ENCODE data around the gene KIZ. TPM values are rescaled to one million over a fixed set of nuclear protein-coding genes. Genes with fewer than 3 reads are reported as not detected.

The KIZ gene
- total and polyA plus RNA-seq, 2 donors: 18.7 to 24.7 TPM

- no peaks in the 10 kb centered on the region for H3K27me3 ChIP-seq (ENCODE audit: control insufficient read depth in 2 of 2, insufficient read depth in 1 of 2, low read length in 1 of 2)
- H3K4me1 ChIP-seq (ENCODE audit: control insufficient read depth in 2 of 2, insufficient read depth in 2 of 2, low read length in 2 of 2): no peaks in the 10 kb centered on the region
These were observed 139.6 kb downstream of the KIZ start for GRCh38 chr20:21265261-21266190.

GRCh38 chr20:21266191-21266536 is 140.3 kb downstream of the KIZ start:
- Histone ChIP-seq H3K4me3 (ENCODE audit: low read length in 2 of 2) (no peak overlapping the region), H3K9me3 (ENCODE audit: control insufficient read depth in 2 of 2, insufficient read depth in 1 of 2, low read length in 1 of 2) (peaks cover 0 to 4% of the 10 kb centered on the region in 2 donors), H3K4me1 (ENCODE audit: control insufficient read depth in 2 of 2, insufficient read depth in 2 of 2, low read length in 2 of 2) (no peaks in the 10 kb centered on the region), H3K36me3 (ENCODE audit: control insufficient read depth in 2 of 2, insufficient read depth in 2 of 2, low read length in 1 of 2) (no peaks in the 10 kb centered on the region), H3K27ac (ENCODE audit: low read depth in 1 of 2, low read length in 1 of 2) (no peak overlapping the region), H3K27me3 (ENCODE audit: control insufficient read depth in 2 of 2, insufficient read depth in 1 of 2, low read length in 1 of 2) (no peaks in the 10 kb centered on the region)
- no peak for DNase-seq (ENCODE audit: low read depth in 6 of 9, low spot score in 9 of 9)
- 97% methylated on average over 5 of the region's 5 CpGs for WGBS

More at GRCh38 chr20:21265261-21266190, 139.6 kb downstream of the KIZ start:
- no peak overlapping the region for H3K27ac ChIP-seq (ENCODE audit: low read depth in 1 of 2, low read length in 1 of 2)
- DNase-seq (ENCODE audit: low read depth in 6 of 9, low spot score in 9 of 9): no peak
- H3K4me3 ChIP-seq (ENCODE audit: low read length in 2 of 2): no peak overlapping the region
- 88% methylated on average over 15 of the region's 15 CpGs for WGBS
- peaks cover 0 to 4% of the 10 kb centered on the region in 2 donors for H3K9me3 ChIP-seq (ENCODE audit: control insufficient read depth in 2 of 2, insufficient read depth in 1 of 2, low read length in 1 of 2)
- no peaks in the 10 kb centered on the region for H3K36me3 ChIP-seq (ENCODE audit: control insufficient read depth in 2 of 2, insufficient read depth in 2 of 2, low read length in 1 of 2)

DNA sequence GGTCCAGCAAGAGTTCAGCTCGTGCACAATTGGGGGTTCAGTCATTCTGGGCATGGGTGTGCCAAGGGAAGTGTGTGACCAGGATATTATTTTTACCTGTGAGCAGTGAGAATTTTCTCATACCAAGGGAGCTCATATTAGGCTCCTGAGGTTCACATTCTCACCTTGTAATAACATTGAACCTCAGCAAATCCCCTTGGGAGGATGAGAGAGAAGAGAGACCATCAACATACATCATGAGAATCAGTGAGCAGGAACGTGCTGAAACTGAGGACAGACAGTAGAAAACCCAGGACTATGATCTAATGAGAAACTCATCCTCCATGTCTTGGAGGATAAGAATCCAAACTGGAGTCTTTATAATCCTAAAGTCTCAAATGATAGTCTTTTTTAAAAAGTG is 143.9 kb downstream of the KIZ start:
- no peak overlapping the region for H3K27ac ChIP-seq (ENCODE audit: low read depth in 1 of 2, low read length in 1 of 2)
- DNase-seq (ENCODE audit: low read depth in 6 of 9, low spot score in 9 of 9): no peak
- H3K9me3 ChIP-seq (ENCODE audit: control insufficient read depth in 2 of 2, insufficient read depth in 1 of 2, low read length in 1 of 2): peaks cover 0 to 4% of the 10 kb centered on the region in 2 donors
- no peaks in the 10 kb centered on the region for H3K27me3 ChIP-seq (ENCODE audit: control insufficient read depth in 2 of 2, insufficient read depth in 1 of 2, low read length in 1 of 2)
- no peaks in the 10 kb centered on the region for H3K4me1 ChIP-seq (ENCODE audit: control insufficient read depth in 2 of 2, insufficient read depth in 2 of 2, low read length in 2 of 2)
- 63% methylated on average over 2 of the region's 2 CpGs for WGBS
- H3K4me3 ChIP-seq (ENCODE audit: low read length in 2 of 2): no peak overlapping the region
- H3K36me3 ChIP-seq (ENCODE audit: control insufficient read depth in 2 of 2, insufficient read depth in 2 of 2, low read length in 1 of 2): no peaks in the 10 kb centered on the region

DNA sequence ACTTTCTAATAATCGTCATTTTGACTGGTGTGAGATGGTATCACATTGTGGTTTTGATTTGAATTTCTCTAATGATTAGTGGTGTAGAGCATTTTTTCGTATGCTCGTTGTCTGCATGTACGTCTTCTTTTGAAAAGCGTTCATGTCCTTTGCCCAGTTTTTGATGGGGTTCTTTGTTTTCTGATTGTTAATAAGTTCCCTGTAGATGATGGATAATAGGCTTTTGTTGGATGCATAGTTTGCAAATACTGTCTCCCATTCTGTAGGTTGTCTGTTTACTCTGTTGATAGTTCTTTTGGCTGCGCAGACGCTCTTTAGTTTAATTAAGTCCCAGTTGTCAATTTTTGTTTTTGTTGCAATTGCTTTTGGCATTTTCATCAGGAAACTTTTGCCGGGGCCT is 144.9 kb downstream of the KIZ start:
- Histone ChIP-seq H3K4me1 (ENCODE audit: control insufficient read depth in 2 of 2, insufficient read depth in 2 of 2, low read length in 2 of 2) (no peaks in the 10 kb centered on the region), H3K36me3 (ENCODE audit: control insufficient read depth in 2 of 2, insufficient read depth in 2 of 2, low read length in 1 of 2) (no peaks in the 10 kb centered on the region), H3K27ac (ENCODE audit: low read depth in 1 of 2, low read length in 1 of 2) (no peak overlapping the region), H3K27me3 (ENCODE audit: control insufficient read depth in 2 of 2, insufficient read depth in 1 of 2, low read length in 1 of 2) (no peaks in the 10 kb centered on the region), H3K9me3 (ENCODE audit: control insufficient read depth in 2 of 2, insufficient read depth in 1 of 2, low read length in 1 of 2) (peaks cover 0 to 4% of the 10 kb centered on the region in 2 donors), H3K4me3 (ENCODE audit: low read length in 2 of 2) (no peak overlapping the region)
- no peak for DNase-seq (ENCODE audit: low read depth in 6 of 9, low spot score in 9 of 9)
- 95% methylated on average over 8 of the region's 8 CpGs for WGBS

DNA sequence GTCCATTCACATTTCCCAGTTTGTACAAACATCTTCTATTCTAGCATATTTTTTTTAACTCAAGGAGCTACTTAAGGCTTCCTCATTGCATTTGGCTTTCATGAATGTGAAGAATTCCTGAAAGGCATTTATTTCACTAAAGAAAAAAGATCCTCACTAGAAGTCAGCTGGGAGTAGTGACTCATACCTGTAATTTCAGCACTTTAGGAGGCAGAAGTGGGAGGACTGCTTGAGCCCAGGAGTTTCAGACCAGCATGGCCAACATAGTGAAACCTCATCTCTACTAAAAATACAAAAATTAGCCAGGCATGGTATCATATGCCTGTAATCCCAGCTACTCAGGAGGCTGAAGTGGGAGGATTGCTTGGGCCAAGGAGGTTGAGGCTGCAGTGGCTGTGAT is 146.4 kb downstream of the KIZ start:
- DNase-seq (ENCODE audit: low read depth in 6 of 9, low spot score in 9 of 9): no peak
- no peaks in the 10 kb centered on the region for H3K4me1 ChIP-seq (ENCODE audit: control insufficient read depth in 2 of 2, insufficient read depth in 2 of 2, low read length in 2 of 2)
- no peaks in the 10 kb centered on the region for H3K27me3 ChIP-seq (ENCODE audit: control insufficient read depth in 2 of 2, insufficient read depth in 1 of 2, low read length in 1 of 2)
- H3K9me3 ChIP-seq (ENCODE audit: control insufficient read depth in 2 of 2, insufficient read depth in 1 of 2, low read length in 1 of 2): no peaks in the 10 kb centered on the region
- no peak overlapping the region for H3K27ac ChIP-seq (ENCODE audit: low read depth in 1 of 2, low read length in 1 of 2)
- H3K36me3 ChIP-seq (ENCODE audit: control insufficient read depth in 2 of 2, insufficient read depth in 2 of 2, low read length in 1 of 2): no peaks in the 10 kb centered on the region
- H3K4me3 ChIP-seq (ENCODE audit: low read length in 2 of 2): no peak overlapping the region

DNA sequence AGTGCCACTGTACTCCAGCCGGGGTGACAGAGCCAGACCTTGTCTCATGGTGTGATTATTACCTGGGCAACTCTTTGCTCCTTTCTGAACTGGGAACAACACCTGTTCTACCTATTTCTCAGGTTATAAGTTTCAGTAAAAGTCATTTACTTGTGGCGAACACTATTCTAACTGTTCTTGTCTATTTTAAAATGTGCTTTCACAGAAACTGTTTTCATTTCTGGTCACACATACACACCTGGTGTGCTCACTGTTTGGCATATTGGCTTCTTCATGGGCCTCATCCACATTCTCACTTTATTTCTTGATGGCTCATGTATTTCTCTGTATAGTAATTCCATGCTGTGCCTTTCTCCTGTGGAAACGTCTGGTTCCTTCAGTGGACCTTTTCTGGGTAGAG is 146.8 kb downstream of the KIZ start:
- H3K4me3 ChIP-seq (ENCODE audit: low read length in 2 of 2): no peak overlapping the region
- no peaks in the 10 kb centered on the region for H3K4me1 ChIP-seq (ENCODE audit: control insufficient read depth in 2 of 2, insufficient read depth in 2 of 2, low read length in 2 of 2)
- no peaks in the 10 kb centered on the region for H3K27me3 ChIP-seq (ENCODE audit: control insufficient read depth in 2 of 2, insufficient read depth in 1 of 2, low read length in 1 of 2)
- WGBS: 93% methylated on average over 3 of the region's 3 CpGs
- no peaks in the 10 kb centered on the region for H3K36me3 ChIP-seq (ENCODE audit: control insufficient read depth in 2 of 2, insufficient read depth in 2 of 2, low read length in 1 of 2)
- H3K9me3 ChIP-seq (ENCODE audit: control insufficient read depth in 2 of 2, insufficient read depth in 1 of 2, low read length in 1 of 2): no peaks in the 10 kb centered on the region
- H3K27ac ChIP-seq (ENCODE audit: low read depth in 1 of 2, low read length in 1 of 2): no peak overlapping the region
- no peak for DNase-seq (ENCODE audit: low read depth in 6 of 9, low spot score in 9 of 9)

GRCh38 chr20:21273755-21274386 is 148.0 kb downstream of the KIZ start:
- Histone ChIP-seq H3K27ac (ENCODE audit: low read depth in 1 of 2, low read length in 1 of 2) (no peak overlapping the region), H3K4me3 (ENCODE audit: low read length in 2 of 2) (no peak overlapping the region), H3K9me3 (ENCODE audit: control insufficient read depth in 2 of 2, insufficient read depth in 1 of 2, low read length in 1 of 2) (no peaks in the 10 kb centered on the region), H3K27me3 (ENCODE audit: control insufficient read depth in 2 of 2, insufficient read depth in 1 of 2, low read length in 1 of 2) (no peaks in the 10 kb centered on the region), H3K36me3 (ENCODE audit: control insufficient read depth in 2 of 2, insufficient read depth in 2 of 2, low read length in 1 of 2) (no peaks in the 10 kb centered on the region), H3K4me1 (ENCODE audit: control insufficient read depth in 2 of 2, insufficient read depth in 2 of 2, low read length in 2 of 2) (no peaks in the 10 kb centered on the region)
- 95% methylated on average over 8 of the region's 8 CpGs for WGBS
- DNase-seq (ENCODE audit: low read depth in 6 of 9, low spot score in 9 of 9): no peak

DNA sequence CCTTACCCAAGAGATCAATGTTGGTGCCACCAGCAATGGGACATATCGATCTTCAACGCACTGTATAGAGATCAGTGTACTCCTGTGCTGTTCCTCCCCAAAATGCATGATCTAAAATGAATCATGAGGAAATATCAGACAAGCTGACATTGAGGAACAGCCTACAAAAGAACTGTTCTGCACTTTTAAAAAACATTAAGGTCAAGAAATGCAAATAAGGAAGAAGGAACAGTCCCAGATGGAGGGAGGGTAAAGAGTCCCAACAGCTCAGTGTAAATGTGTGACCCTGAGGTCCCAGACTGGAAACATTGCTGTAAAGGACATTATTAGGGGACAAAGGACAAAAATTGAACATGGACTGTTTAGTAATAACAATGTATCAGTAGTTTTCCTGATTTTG is 152.9 kb downstream of the KIZ start:
- over 99% methylated on average over 2 of the region's 2 CpGs for WGBS
- H3K4me3 ChIP-seq (ENCODE audit: low read length in 2 of 2): no peak overlapping the region

GRCh38 chr20:21279706-21280521 is 154.0 kb downstream of the KIZ start:
- Histone ChIP-seq H3K27ac (ENCODE audit: low read depth in 1 of 2, low read length in 1 of 2) (no peak overlapping the region), H3K4me3 (ENCODE audit: low read length in 2 of 2) (no peak overlapping the region), H3K27me3 (ENCODE audit: control insufficient read depth in 2 of 2, insufficient read depth in 1 of 2, low read length in 1 of 2) (peaks cover 0 to 3% of the 10 kb centered on the region in 2 donors), H3K9me3 (ENCODE audit: control insufficient read depth in 2 of 2, insufficient read depth in 1 of 2, low read length in 1 of 2) (no peaks in the 10 kb centered on the region), H3K4me1 (ENCODE audit: control insufficient read depth in 2 of 2, insufficient read depth in 2 of 2, low read length in 2 of 2) (no peaks in the 10 kb centered on the region), H3K36me3 (ENCODE audit: control insufficient read depth in 2 of 2, insufficient read depth in 2 of 2, low read length in 1 of 2) (no peaks in the 10 kb centered on the region)
- DNase-seq (ENCODE audit: low read depth in 6 of 9, low spot score in 9 of 9): no peak
- WGBS: 74% methylated on average over 7 of the region's 7 CpGs

More for the DNA sequence above, 152.9 kb downstream of the KIZ start:
- Histone ChIP-seq H3K36me3 (ENCODE audit: control insufficient read depth in 2 of 2, insufficient read depth in 2 of 2, low read length in 1 of 2) (no peaks in the 10 kb centered on the region), H3K27ac (ENCODE audit: low read depth in 1 of 2, low read length in 1 of 2) (no peak overlapping the region), H3K9me3 (ENCODE audit: control insufficient read depth in 2 of 2, insufficient read depth in 1 of 2, low read length in 1 of 2) (no peaks in the 10 kb centered on the region), H3K4me1 (ENCODE audit: control insufficient read depth in 2 of 2, insufficient read depth in 2 of 2, low read length in 2 of 2) (no peaks in the 10 kb centered on the region), H3K27me3 (ENCODE audit: control insufficient read depth in 2 of 2, insufficient read depth in 1 of 2, low read length in 1 of 2) (peaks cover 0 to 3% of the 10 kb centered on the region in 2 donors)
- no peak for DNase-seq (ENCODE audit: low read depth in 6 of 9, low spot score in 9 of 9)
